Transverse colon (tissue), 4 donors: ENCODE data around the gene TRIOBP. TPM values are rescaled to one million over a fixed set of nuclear protein-coding genes. Genes with fewer than 3 reads are reported as not detected.

Source experiments
- DNase-seq: peaks from one replicate; pipeline ENCODE4 v3.0.0-alpha.2; 2019
- H3K27ac ChIP-seq, 4 donors: fragments of 200-600 bp; sonication (generic); 2 replicates each; pipeline ENCODE4 v1.5.1; 2016 to 2018; ENCODE audit warnings: inconsistent platforms in 4 of 4
- H3K27me3 ChIP-seq: fragments of 200-600 bp; sonication (generic); 2 replicates; pipeline ENCODE4 v1.5.1; 2017; ENCODE audit warnings: inconsistent platforms
- H3K36me3 ChIP-seq, 4 donors: fragments of 200-600 bp; sonication (generic); 2 replicates each; pipeline ENCODE4 v1.5.1; 2017 to 2019; ENCODE audit warnings: inconsistent platforms in 4 of 4
- H3K4me1 ChIP-seq, 4 donors: fragments of 200-600 bp; sonication (generic); 2 replicates each; pipeline ENCODE4 v1.5.1; 2017 to 2020; ENCODE audit warnings: inconsistent platforms in 4 of 4
- H3K4me3 ChIP-seq, 4 donors: fragments of 200-600 bp; sonication (generic); 1 replicate in 1 of 4; 2 replicates in 3 of 4; pipeline versions ENCODE4 v1.5.1 to v1.6.1; 2017 to 2019; ENCODE audit warnings: inconsistent platforms in 4 of 4
- H3K9me3 ChIP-seq, 2 donors: fragments of 200-600 bp; sonication (generic); 2 replicates each; pipeline ENCODE4 v1.5.1; 2017 to 2019; ENCODE audit warnings: inconsistent platforms in 2 of 2
- CTCF ChIP-seq, 5 experiments: fragments of 200-600 bp in 3 of 5; fragments of 450-650 bp in 2 of 5; sonication (generic) in 3 of 5; IDR thresholded peaks; 1 replicate in 2 of 5; 2 replicates in 3 of 5; pipeline ENCODE4 v1.5.1; 2016 to 2017; ENCODE audit warnings: antibody characterized with exemption in 5 of 5, inconsistent platforms in 3 of 5, mild to moderate bottlenecking in 2 of 5, moderate library complexity in 1 of 5
- EP300 ChIP-seq: sonication (generic); formaldehyde crosslinking; IDR thresholded peaks from one replicate; pipeline ENCODE4 v1.6.1; 2017; ENCODE audit warnings: antibody characterized with exemption, low read depth
- POLR2A ChIP-seq: fragments of 450-650 bp; IDR thresholded peaks from one replicate; pipeline ENCODE4 v1.6.1; 2016; ENCODE audit warnings: antibody characterized with exemption, mild to moderate bottlenecking, moderate library complexity
- POLR2AphosphoS5 ChIP-seq, 3 donors: sonication (generic); formaldehyde crosslinking; IDR thresholded peaks; one replicate each; pipeline ENCODE4 v1.6.1; 2016; ENCODE audit warnings: antibody characterized with exemption in 3 of 3
- WGBS, 2 donors: methylation state at CpG; one replicate each; pipeline ENCODE4 v1.1.5; 2018; ENCODE audit warnings: low coverage in 1 of 2; 5-methylcytosine and 5-hydroxymethylcytosine counted together
- in situ Hi-C, 4 donors: fragments of 200-750 bp; cut with MboI; loops; one replicate each; pipeline versions ENCODE4 v1.15.0 to v1.15.1; 2017; ENCODE audit warnings: low sequenced_read_pairs in 3 of 4, low pct_ligation_motif_present in 1 of 4, low pct_unique_long_range_greater_than_20kb in 1 of 4
- intact Hi-C: fragments of 100-400 bp; cut with DNase I; formaldehyde crosslinking; loops from one replicate; pipeline ENCODE4 v1.15.1; 2023; ENCODE audit warnings: low total_unique reads
- total RNA-seq, 4 donors: library from RNA; depleted of rRNA; stranded (reverse); fragments of >200 nt; gene quantifications; one replicate each; pipeline ENCODE4 v1.1.0, GENCODE V29; 2016

The TRIOBP gene
- total RNA-seq, 4 donors from 2014 or later, result 121 to 265 (median 129) TPM

- in situ Hi-C loops, result no loop called here
- Histone ChIP-seq H3K27me3 (no peaks in the 10 kb centered on the region), H3K27ac (no peak overlapping the region), H3K36me3 (no peaks in the 10 kb centered on the region), H3K4me3 (no peak overlapping the region), H3K4me1 (no peaks in the 10 kb centered on the region), H3K9me3 (no peaks in the 10 kb centered on the region)
- TF ChIP-seq POLR2A (no peak), POLR2AphosphoS5 (IDR thresholded peaks at IDR 0.05) (no peak), CTCF (IDR thresholded peaks at IDR 0.05) (no peak)
- no peak for DNase-seq
- intact Hi-C loops, result no loop called here
- 89% methylated on average over 23 of the region's 25 CpGs; no CpG with 5 or more reads in 1 of the 2 donors for WGBS, 2 donors
Measured at GRCh38 chr22:37708580-37709444, 12.0 kb downstream of the TRIOBP start.

- in situ Hi-C loops (no loop called here), intact Hi-C loops (no loop called here)
- H3K27me3 ChIP-seq, result no peaks in the 10 kb centered on the region
- H3K4me3 ChIP-seq, result no peak overlapping the region
- H3K4me1 ChIP-seq, result no peaks in the 10 kb centered on the region
- H3K36me3 ChIP-seq, result no peaks in the 10 kb centered on the region
- H3K27ac ChIP-seq, result no peak overlapping the region
- no peak for DNase-seq
- TF ChIP-seq EP300 (no peak), POLR2AphosphoS5 (IDR thresholded peaks at IDR 0.05) (no peak), POLR2A (no peak), CTCF (IDR thresholded peaks at IDR 0.05) (no peak)
- no peaks in the 10 kb centered on the region for H3K9me3 ChIP-seq
- whole genome bisulfite sequencing, 2 donors, result 91% methylated on average over 15 of the region's 15 CpGs; no CpG with 5 or more reads in 1 of the 2 donors
Measured at GRCh38 chr22:37709445-37709765, 12.6 kb downstream of the TRIOBP start.

GRCh38 chr22:37710675-37711074 lies 13.8 kb downstream of the TRIOBP start:
- WGBS, 2 donors, result 61% methylated on average over 3 of the region's 3 CpGs; no CpG with 5 or more reads in 1 of the 2 donors
- H3K4me1 ChIP-seq, result no peaks in the 10 kb centered on the region
- in situ Hi-C loops, result no loop called here
- TF ChIP-seq EP300 (no peak), POLR2A (no peak), POLR2AphosphoS5 (IDR thresholded peaks at IDR 0.05) (no peak), CTCF (IDR thresholded peaks at IDR 0.05) (no peak)
- intact Hi-C loops, result no loop called here
- no peaks in the 10 kb centered on the region for H3K9me3 ChIP-seq
- no peaks in the 10 kb centered on the region for H3K27me3 ChIP-seq
- no peak for DNase-seq
- H3K4me3 ChIP-seq, result no peak overlapping the region
- H3K27ac ChIP-seq, result no peak overlapping the region
- H3K36me3 ChIP-seq, result no peaks in the 10 kb centered on the region

GRCh38 chr22:37711490-37711889 lies 14.6 kb downstream of the TRIOBP start:
- H3K27me3 ChIP-seq, result no peaks in the 10 kb centered on the region
- no peaks in the 10 kb centered on the region for H3K36me3 ChIP-seq
- H3K27ac ChIP-seq, result no peak overlapping the region
- in situ Hi-C loops (no loop called here), intact Hi-C loops (no loop called here)
- no peak overlapping the region for H3K4me3 ChIP-seq
- no peak for DNase-seq
- TF ChIP-seq EP300 (no peak), CTCF (IDR thresholded peaks at IDR 0.05) (no peak), POLR2AphosphoS5 (IDR thresholded peaks at IDR 0.05) (no peak), POLR2A (no peak)
- H3K4me1 ChIP-seq, result no peaks in the 10 kb centered on the region
- 83 to 90% methylated on average over 3 to 10 of the region's 10 CpGs for WGBS, 2 donors
- no peaks in the 10 kb centered on the region for H3K9me3 ChIP-seq
